Trophoblast cell (in vitro differentiated cells and primary cell): ENCODE results near the gene ELL3.
"Not testable (repeated sequence)": the region's sequence is repeated elsewhere in the genome, so short reads cannot be mapped to it uniquely, and the experiment has no call there.

ENCODE experiments used
- DNase-seq, 2 donors: peaks; one replicate each; pipeline ENCODE4 v3.0.0-alpha.2; 2016
- H2AFZ ChIP-seq: 2 replicates; pipeline ENCODE4 v1.6.1; 2013; ENCODE audit warnings: low read length, moderate library complexity, mild to moderate bottlenecking; ENCODE audit not compliant: insufficient read depth, poor library complexity
- H2AK5ac ChIP-seq: 2 replicates; pipeline ENCODE4 v1.6.1; 2013; ENCODE audit warnings: mild to moderate bottlenecking, low read length
- H2BK120ac ChIP-seq: 2 replicates; pipeline ENCODE4 v1.6.1; 2013; ENCODE audit warnings: low read length, mild to moderate bottlenecking, moderate library complexity; ENCODE audit not compliant: insufficient read depth, poor library complexity
- H2BK12ac ChIP-seq: 2 replicates; pipeline ENCODE4 v1.6.1; 2013; ENCODE audit warnings: mild to moderate bottlenecking, low read length, moderate library complexity
- H2BK5ac ChIP-seq: 2 replicates; pipeline ENCODE4 v1.6.1; 2013; ENCODE audit warnings: low read length, low read depth, moderate library complexity, mild to moderate bottlenecking; ENCODE audit not compliant: poor library complexity
- H3K14ac ChIP-seq: 2 replicates; pipeline ENCODE4 v1.6.1; 2013; ENCODE audit warnings: mild to moderate bottlenecking, low read length
- H3K18ac ChIP-seq: 2 replicates; pipeline ENCODE4 v1.6.1; 2013; ENCODE audit warnings: mild to moderate bottlenecking, low read length
- H3K23ac ChIP-seq: 2 replicates; pipeline ENCODE4 v1.6.1; 2013; ENCODE audit warnings: low read length
- H3K27ac ChIP-seq: 2 replicates; pipeline ENCODE4 v1.5.1; 2013; ENCODE audit warnings: low read depth, mild to moderate bottlenecking, inconsistent platforms, low read length, moderate library complexity
- H3K27me3 ChIP-seq: 2 replicates; pipeline ENCODE4 v1.6.1; 2013; ENCODE audit warnings: inconsistent platforms, mild to moderate bottlenecking, low read length, moderate library complexity; ENCODE audit not compliant: insufficient read depth
- H3K36me3 ChIP-seq, 2 experiments: 1 replicate in 1 of 2; 2 replicates in 1 of 2; pipeline ENCODE4 v1.6.1; 2013; ENCODE audit warnings: low read length in 2 of 2, mild to moderate bottlenecking in 2 of 2, moderate library complexity in 1 of 2; ENCODE audit not compliant: insufficient read depth in 2 of 2, control insufficient read depth in 1 of 2
- H3K4ac ChIP-seq: 2 replicates; pipeline ENCODE4 v1.6.1; 2013; ENCODE audit warnings: low read depth, mild to moderate bottlenecking, low read length, moderate library complexity
- H3K4me1 ChIP-seq, 2 experiments: 1 replicate in 1 of 2; 2 replicates in 1 of 2; pipeline ENCODE4 v1.6.1; 2013; ENCODE audit warnings: low read length in 2 of 2, mild to moderate bottlenecking in 2 of 2, moderate library complexity in 1 of 2; ENCODE audit not compliant: insufficient read depth in 2 of 2, control insufficient read depth in 1 of 2
- H3K4me2 ChIP-seq: 2 replicates; pipeline ENCODE4 v1.6.1; 2013; ENCODE audit warnings: inconsistent platforms, mild to moderate bottlenecking, low read length, moderate library complexity
- H3K4me3 ChIP-seq: 2 replicates; pipeline ENCODE4 v1.5.1; 2013; ENCODE audit warnings: mild to moderate bottlenecking, low read depth, low read length, inconsistent platforms
- H3K79me1 ChIP-seq: one replicate; pipeline ENCODE4 v1.6.1; 2013; ENCODE audit warnings: low read length
- H3K79me2 ChIP-seq: 2 replicates; pipeline ENCODE4 v1.6.1; 2013; ENCODE audit warnings: low read length, mild to moderate bottlenecking; ENCODE audit not compliant: control insufficient read depth, insufficient read depth, poor library complexity
- H3K9ac ChIP-seq: 2 replicates; pipeline ENCODE4 v1.6.1; 2013; ENCODE audit warnings: mild to moderate bottlenecking, low read length
- H3K9me3 ChIP-seq: 2 replicates; pipeline ENCODE4 v1.6.1; 2013; ENCODE audit warnings: low read depth, mild to moderate bottlenecking, control low read depth, inconsistent platforms, low read length; ENCODE audit not compliant: insufficient read depth
- H4K12ac ChIP-seq: 2 replicates; pipeline ENCODE4 v1.6.1; 2013; ENCODE audit warnings: low read depth, mild to moderate bottlenecking, low read length, moderate library complexity
- H4K8ac ChIP-seq: 2 replicates; pipeline ENCODE4 v1.6.1; 2013; ENCODE audit warnings: low read depth, mild to moderate bottlenecking, low read length, moderate library complexity
- H4K91ac ChIP-seq: one replicate; pipeline ENCODE4 v1.6.1; 2013; ENCODE audit warnings: low read depth, mild to moderate bottlenecking, low read length, moderate library complexity
- WGBS: extraction: QIAGEN DNeasy Blood & Tissue Kit; methylation state at CpG from one replicate; pipeline ENCODE4 v1.1.7; 2013; ENCODE audit warnings: missing lambda C conversion rate; ENCODE audit not compliant: insufficient read length, insufficient coverage; ENCODE audit errors: extremely low coverage; 5-methylcytosine and 5-hydroxymethylcytosine counted together

ELL3 gene

GRCh38 chr15:43821505-43821904, 44.7 kb upstream of the ELL3 start:
- Histone ChIP-seq H3K27me3 (no peaks in the 10 kb centered on the region), H3K4ac (no peak overlapping the region), H3K18ac (no peak overlapping the region), H4K91ac (no peak overlapping the region), H2AFZ (no peak overlapping the region), H3K4me1 (peaks cover 4 to 9% of the 10 kb centered on the region in 2 experiments), H3K27ac (no peak overlapping the region), H3K9me3 (no peaks in the 10 kb centered on the region), H4K12ac (no peak overlapping the region), H3K79me1 (peaks cover 5% of the 10 kb centered on the region), H2BK120ac (no peak overlapping the region), H3K4me3 (no peak overlapping the region), H3K4me2 (no peak overlapping the region), H3K23ac (no peak overlapping the region), H3K79me2 (peaks cover 5% of the 10 kb centered on the region), H3K36me3 (peaks cover 5 to 7% of the 10 kb centered on the region in 2 experiments), H2BK12ac (no peak overlapping the region), H4K8ac (no peak overlapping the region), H3K14ac (no peak overlapping the region), H2AK5ac (no peak overlapping the region), H3K9ac (no peak overlapping the region), H2BK5ac (no peak overlapping the region)
- WGBS = no CpG with 5 or more reads among the region's 3 CpGs
- DNase-seq = no peak

GRCh38 chr15:43815064-43815463, 38.3 kb upstream of the ELL3 start:
- WGBS = no CpG with 5 or more reads among the region's 5 CpGs
- H3K27me3 ChIP-seq, H3K18ac ChIP-seq, H3K9ac ChIP-seq, H3K4me1 ChIP-seq, H3K4ac ChIP-seq, H2BK120ac ChIP-seq, H2BK12ac ChIP-seq, H2BK5ac ChIP-seq, H3K4me3 ChIP-seq, H3K14ac ChIP-seq, H3K9me3 ChIP-seq, H4K12ac ChIP-seq, H3K79me1 ChIP-seq, H3K4me2 ChIP-seq, DNase-seq, H3K23ac ChIP-seq, H3K27ac ChIP-seq, H2AK5ac ChIP-seq, H2AFZ ChIP-seq, H4K91ac ChIP-seq, H3K79me2 ChIP-seq, H4K8ac ChIP-seq: not testable (repeated sequence)
- H3K36me3 ChIP-seq = peaks cover 32 to 54% of the 10 kb centered on the region in 2 experiments

GRCh38 chr15:43808960-43809678, 32.4 kb upstream of the ELL3 start:
- DNase-seq = no peak
- Histone ChIP-seq H2BK12ac (no peak overlapping the region), H4K91ac (no peak overlapping the region), H3K14ac (no peak overlapping the region), H3K36me3 (peaks cover 53 to 71% of the 10 kb centered on the region in 2 experiments), H2BK5ac (no peak overlapping the region), H4K8ac (no peak overlapping the region), H2BK120ac (no peak overlapping the region), H4K12ac (no peak overlapping the region), H3K18ac (no peak overlapping the region), H2AK5ac (no peak overlapping the region), H3K4me1 (no peaks in the 10 kb centered on the region), H3K23ac (no peak overlapping the region), H2AFZ (no peak overlapping the region), H3K9ac (no peak overlapping the region), H3K4me3 (no peak overlapping the region), H3K27ac (no peak overlapping the region), H3K4ac (no peak overlapping the region), H3K79me1 (no peaks in the 10 kb centered on the region), H3K79me2 (no peaks in the 10 kb centered on the region), H3K9me3 (no peaks in the 10 kb centered on the region), H3K4me2 (no peak overlapping the region), H3K27me3 (no peaks in the 10 kb centered on the region)
- WGBS = no CpG with 5 or more reads among the region's 6 CpGs

- WGBS = no CpG with 5 or more reads among the region's 5 CpGs
- no peak overlapping the region for H3K27ac ChIP-seq
- no peak overlapping the region for H2AFZ ChIP-seq
- H2BK5ac ChIP-seq = no peak overlapping the region
- DNase-seq = no peak
- no peak overlapping the region for H2AK5ac ChIP-seq
- no peaks in the 10 kb centered on the region for H3K27me3 ChIP-seq
- peaks cover 48 to 68% of the 10 kb centered on the region in 2 experiments for H3K36me3 ChIP-seq
- no peak overlapping the region for H3K23ac ChIP-seq
- no peak overlapping the region for H4K91ac ChIP-seq
- H3K79me1 ChIP-seq = no peaks in the 10 kb centered on the region
- H3K4me3 ChIP-seq = no peak overlapping the region
- H3K4ac ChIP-seq = no peak overlapping the region
- H2BK12ac ChIP-seq = no peak overlapping the region
- H3K9ac ChIP-seq = no peak overlapping the region
- H3K14ac ChIP-seq = no peak overlapping the region
- H4K12ac ChIP-seq = no peak overlapping the region
- no peaks in the 10 kb centered on the region for H3K9me3 ChIP-seq
- no peak overlapping the region for H2BK120ac ChIP-seq
- no peaks in the 10 kb centered on the region for H3K4me1 ChIP-seq
- H4K8ac ChIP-seq = no peak overlapping the region
- no peaks in the 10 kb centered on the region for H3K79me2 ChIP-seq
- no peak overlapping the region for H3K4me2 ChIP-seq
- no peak overlapping the region for H3K18ac ChIP-seq
These were observed 31.7 kb upstream of the ELL3 start for GRCh38 chr15:43808435-43808950.
